Thyroid gland (tissue), 4 donors: ENCODE measurements around the gene LRCH3. TPM values are rescaled to one million over a fixed set of nuclear protein-coding genes. Genes with fewer than 3 reads are reported as not detected.

ENCODE experiments used
- DNase-seq, 2 donors: peaks; one replicate each; pipeline ENCODE4 v3.0.0-alpha.2; 2019
- H3K27ac ChIP-seq, 3 donors: fragments of 200-600 bp; sonication (generic); 1 replicate in 2 of 3; 2 replicates in 1 of 3; pipeline ENCODE4 v1.5.1; 2016 to 2019; ENCODE audit warnings: mild to moderate bottlenecking in 1 of 3, moderate library complexity in 1 of 3
- H3K27me3 ChIP-seq: fragments of 200-600 bp; sonication (generic); one replicate; pipeline ENCODE4 v1.5.1; 2019
- H3K36me3 ChIP-seq, 2 donors: fragments of 200-600 bp; sonication (generic); one replicate each; pipeline ENCODE4 v1.5.1; 2016 to 2019
- H3K4me1 ChIP-seq, 2 donors: fragments of 200-600 bp; sonication (generic); one replicate each; pipeline ENCODE4 v1.5.1; 2017 to 2019
- H3K4me3 ChIP-seq, 3 donors: fragments of 200-600 bp; sonication (generic); replicated peaks in 1 of 3; 1 replicate in 2 of 3; 2 replicates in 1 of 3; pipeline ENCODE4 v1.5.1; 2016; ENCODE audit warnings: mild to moderate bottlenecking in 1 of 3
- H3K9me3 ChIP-seq: fragments of 200-600 bp; sonication (generic); one replicate; pipeline ENCODE4 v1.5.1; 2017
- POLR2A ChIP-seq, 2 donors: fragments of 450-650 bp; IDR thresholded peaks; one replicate each; pipeline ENCODE4 v1.6.1; 2017; ENCODE audit warnings: antibody characterized with exemption in 2 of 2, mild to moderate bottlenecking in 2 of 2, moderate library complexity in 1 of 2
- WGBS, 2 donors: methylation state at CpG; one replicate each; pipeline ENCODE4 v1.1.5; 2017; 5-methylcytosine and 5-hydroxymethylcytosine counted together
- intact Hi-C: fragments of 100-400 bp; cut with DNase I; formaldehyde crosslinking; loops from one replicate; pipeline ENCODE4 v1.15.1; 2023
- total RNA-seq, 4 donors: library from RNA; depleted of rRNA; stranded (reverse); fragments of >200 nt; gene quantifications; one replicate each; pipeline ENCODE4 v1.2.3, GENCODE V29; 2016
- TF ChIP-seq, protein P1 (sequence below), 6 experiments: fragments of 200-600 bp in 3 of 6; fragments of 450-650 bp in 3 of 6; sonication (generic) in 3 of 6; IDR thresholded peaks; one replicate each; pipeline ENCODE4 v1.5.1; 2016 to 2019; ENCODE audit warnings: antibody characterized with exemption in 6 of 6, mild to moderate bottlenecking in 2 of 6, inconsistent platforms in 1 of 6, moderate library complexity in 1 of 6

The LRCH3 gene
- total RNA-seq, 4 donors from 2014 or later = 36.7 to 68.3 (median 54.9) TPM

DNA sequence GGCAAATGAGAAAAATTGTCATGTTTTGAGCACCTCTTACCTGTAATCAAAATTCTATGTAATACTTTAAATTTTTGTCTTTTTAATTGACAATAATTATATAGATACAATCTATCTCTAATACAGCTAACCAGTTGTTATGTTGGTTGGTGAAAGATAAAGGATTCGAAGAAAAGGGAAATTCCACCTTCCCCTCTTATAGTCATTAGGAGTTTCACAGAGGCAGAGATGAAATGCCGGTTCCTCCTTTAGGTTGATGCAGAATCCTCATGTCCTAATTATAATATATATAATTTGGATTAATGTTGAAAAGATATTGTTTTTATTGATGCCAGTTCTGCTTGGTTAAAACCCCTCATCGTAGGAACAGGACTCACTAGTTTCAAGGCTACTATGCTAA lies 67.1 kb downstream of the LRCH3 start:
- H3K4me3 ChIP-seq = no peak overlapping the region
- H3K4me1 ChIP-seq = no peaks in the 10 kb centered on the region
- TF ChIP-seq, protein P1, sequence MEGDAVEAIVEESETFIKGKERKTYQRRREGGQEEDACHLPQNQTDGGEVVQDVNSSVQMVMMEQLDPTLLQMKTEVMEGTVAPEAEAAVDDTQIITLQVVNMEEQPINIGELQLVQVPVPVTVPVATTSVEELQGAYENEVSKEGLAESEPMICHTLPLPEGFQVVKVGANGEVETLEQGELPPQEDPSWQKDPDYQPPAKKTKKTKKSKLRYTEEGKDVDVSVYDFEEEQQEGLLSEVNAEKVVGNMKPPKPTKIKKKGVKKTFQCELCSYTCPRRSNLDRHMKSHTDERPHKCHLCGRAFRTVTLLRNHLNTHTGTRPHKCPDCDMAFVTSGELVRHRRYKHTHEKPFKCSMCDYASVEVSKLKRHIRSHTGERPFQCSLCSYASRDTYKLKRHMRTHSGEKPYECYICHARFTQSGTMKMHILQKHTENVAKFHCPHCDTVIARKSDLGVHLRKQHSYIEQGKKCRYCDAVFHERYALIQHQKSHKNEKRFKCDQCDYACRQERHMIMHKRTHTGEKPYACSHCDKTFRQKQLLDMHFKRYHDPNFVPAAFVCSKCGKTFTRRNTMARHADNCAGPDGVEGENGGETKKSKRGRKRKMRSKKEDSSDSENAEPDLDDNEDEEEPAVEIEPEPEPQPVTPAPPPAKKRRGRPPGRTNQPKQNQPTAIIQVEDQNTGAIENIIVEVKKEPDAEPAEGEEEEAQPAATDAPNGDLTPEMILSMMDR (IDR thresholded peaks at IDR 0.05) = no peak
- no peak for TF ChIP-seq POLR2A (IDR thresholded peaks at IDR 0.05)
- peaks cover 16 to 29% of the 10 kb centered on the region in 2 donors for H3K36me3 ChIP-seq
- H3K9me3 ChIP-seq = no peaks in the 10 kb centered on the region
- WGBS, 2 donors = 90 to 92% methylated on average over 3 of the region's 3 CpGs
- H3K27me3 ChIP-seq = no peaks in the 10 kb centered on the region
- no peak overlapping the region for H3K27ac ChIP-seq
- DNase-seq = no peak
- intact Hi-C loops = no loop called here

DNA sequence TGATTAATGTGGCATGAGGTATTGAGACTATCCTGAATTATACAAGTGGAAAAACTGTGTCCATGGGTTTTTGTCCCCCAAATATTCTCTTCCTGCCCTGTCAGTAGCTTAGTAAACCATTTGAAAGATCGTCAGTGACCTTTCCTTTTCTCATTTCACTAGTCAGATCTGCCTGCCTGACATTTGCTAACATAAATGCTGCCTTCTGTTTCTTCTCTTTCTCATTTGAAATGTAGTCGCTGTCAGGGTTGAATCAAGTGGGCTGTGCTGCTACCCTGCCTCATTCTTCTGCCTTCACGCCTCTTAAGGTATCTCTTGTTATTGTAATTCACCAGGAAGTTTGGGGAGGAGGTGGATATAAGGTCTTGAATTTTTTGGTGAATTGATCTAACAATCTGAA lies 67.5 kb downstream of the LRCH3 start:
- no peak for DNase-seq
- 82 to 87% methylated on average over 3 of the region's 3 CpGs for WGBS, 2 donors
- H3K4me3 ChIP-seq = no peak overlapping the region
- no peaks in the 10 kb centered on the region for H3K27me3 ChIP-seq
- no peaks in the 10 kb centered on the region for H3K9me3 ChIP-seq
- TF ChIP-seq, protein P1 (IDR thresholded peaks at IDR 0.05) = no peak
- no peak for TF ChIP-seq POLR2A (IDR thresholded peaks at IDR 0.05)
- intact Hi-C loops = no loop called here
- no peak overlapping the region for H3K27ac ChIP-seq
- H3K36me3 ChIP-seq = peaks cover 16 to 27% of the 10 kb centered on the region in 2 donors
- H3K4me1 ChIP-seq = no peaks in the 10 kb centered on the region

- Histone ChIP-seq H3K36me3 (peaks cover 8 to 13% of the 10 kb centered on the region in 2 donors), H3K4me3 (no peak overlapping the region), H3K27ac (no peak overlapping the region), H3K9me3 (no peaks in the 10 kb centered on the region), H3K4me1 (no peaks in the 10 kb centered on the region), H3K27me3 (no peaks in the 10 kb centered on the region)
- intact Hi-C loops = no loop called here
- TF ChIP-seq, protein P1 (IDR thresholded peaks at IDR 0.05) = no peak
- no peak for TF ChIP-seq POLR2A (IDR thresholded peaks at IDR 0.05)
- no peak for DNase-seq
- WGBS, 2 donors = 95% methylated on average over 6 of the region's 6 CpGs
Observed at GRCh38 chr3:197866035-197866434, 75.0 kb downstream of the LRCH3 start.

DNA sequence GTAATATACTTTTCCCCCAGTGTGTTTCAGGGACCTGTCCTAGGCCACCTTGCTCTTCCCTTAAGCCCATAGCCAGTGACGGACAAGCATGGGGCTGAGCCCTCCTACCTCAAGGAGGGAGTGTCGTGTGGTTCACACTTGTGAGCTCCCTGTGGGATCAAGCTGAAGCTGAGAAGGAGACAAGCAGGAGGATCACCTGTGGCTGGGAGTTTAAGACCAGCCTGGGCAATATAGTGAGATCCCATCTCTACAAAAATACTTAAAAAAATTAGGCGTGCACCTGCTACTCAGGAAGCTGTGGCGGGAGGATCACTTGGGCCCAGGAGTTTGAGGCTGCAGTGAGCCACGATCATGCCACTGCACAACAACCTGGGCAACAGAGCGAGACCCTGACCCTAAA lies 82.3 kb downstream of the LRCH3 start:
- WGBS, 2 donors = 98 to 99% methylated on average over 6 of the region's 6 CpGs
- Histone ChIP-seq H3K27ac (no peak overlapping the region), H3K36me3 (peaks cover 22 to 38% of the 10 kb centered on the region in 2 donors)

DNA sequence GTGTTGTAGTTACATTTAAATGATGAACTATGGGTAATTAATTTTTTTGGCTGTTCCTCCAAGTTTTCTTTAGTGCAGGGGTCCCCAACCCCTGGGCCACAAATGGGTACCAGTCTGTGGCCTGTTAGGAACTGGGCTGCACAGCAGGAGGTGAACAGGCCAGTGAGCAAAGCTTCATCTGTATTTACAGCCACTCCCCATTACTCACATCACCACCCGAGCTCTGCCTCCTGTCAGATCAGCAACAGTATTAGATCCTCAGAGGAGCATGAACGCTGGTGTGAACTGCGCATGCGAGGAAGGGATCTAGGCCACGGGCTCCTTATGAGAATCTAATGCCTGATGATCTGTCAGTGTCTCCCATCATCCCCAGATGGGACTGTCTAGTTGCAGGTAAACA lies 83.0 kb downstream of the LRCH3 start:
- TF ChIP-seq, protein P1 (IDR thresholded peaks at IDR 0.05) = no peak
- TF ChIP-seq POLR2A (IDR thresholded peaks at IDR 0.05) = no peak
- no peak for DNase-seq
- Histone ChIP-seq H3K9me3 (no peaks in the 10 kb centered on the region), H3K27me3 (no peaks in the 10 kb centered on the region), H3K27ac (no peak overlapping the region), H3K4me1 (no peaks in the 10 kb centered on the region), H3K36me3 (peaks cover 26 to 38% of the 10 kb centered on the region in 2 donors), H3K4me3 (no peak overlapping the region)
- intact Hi-C loops = no loop called here
- 97 to 100% methylated on average over 5 of the region's 5 CpGs for WGBS, 2 donors

More for the DNA sequence above, 82.3 kb downstream of the LRCH3 start:
- no peaks in the 10 kb centered on the region for H3K9me3 ChIP-seq
- H3K4me1 ChIP-seq = no peaks in the 10 kb centered on the region
- intact Hi-C loops = no loop called here
- H3K4me3 ChIP-seq = no peak overlapping the region
- no peak for DNase-seq
- H3K27me3 ChIP-seq = no peaks in the 10 kb centered on the region
- TF ChIP-seq, protein P1 (IDR thresholded peaks at IDR 0.05) = no peak
- no peak for TF ChIP-seq POLR2A (IDR thresholded peaks at IDR 0.05)
